T-cell (primary cell): Measurements from ENCODE around the gene MARF1. TPM values are rescaled to one million over a fixed set of nuclear protein-coding genes. Genes with fewer than 3 reads are reported as not detected.

Experiments
- ATAC-seq, 4 experiments: fragments of 200-7000 bp in 3 of 4; fragments of 150-1000 bp in 1 of 4; cut with Tn5 transposase; replicated peaks in 1 of 4; 1 replicate in 3 of 4; 2 replicates in 1 of 4; pipeline ENCODE4 v1.10.0; 2021; ENCODE audit warnings: moderate library complexity in 3 of 4, mild to moderate bottlenecking in 2 of 4, moderate number of reproducible peaks in 1 of 4
- CTCF ChIA-PET, 2 donors: fragments of 300-600 bp; sonication (Branson Sonifier 250); formaldehyde crosslinking; loops; one replicate each; lab custom pipeline; 2022; ENCODE audit warnings: antibody characterized with exemption in 2 of 2; lab: Charles Lee
- POLR2A ChIA-PET, 2 donors: fragments of 300-600 bp; sonication (Branson Sonifier 250); formaldehyde crosslinking; loops; one replicate each; lab custom pipeline; 2022; ENCODE audit warnings: antibody characterized with exemption in 2 of 2; lab: Charles Lee
- DNase-seq, 35 experiments: peaks; one replicate each; pipeline versions ENCODE4 v3.0.0 to v3.0.0-alpha.2; 2013 to 2023
- H3K27ac ChIP-seq: one replicate; pipeline ENCODE4 v1.5.1; 2013; ENCODE audit warnings: low read length
- H3K27me3 ChIP-seq, 2 experiments: replicated peaks in 1 of 2; 1 replicate in 1 of 2; 2 replicates in 1 of 2; pipeline versions ENCODE4 v1.6.1 to v1.7.0; 2013; ENCODE audit warnings: low read length in 1 of 2, mixed read lengths in 1 of 2; ENCODE audit not compliant: control insufficient read depth in 2 of 2, insufficient read depth in 2 of 2; ENCODE audit errors: extremely low read depth in 1 of 2
- H3K36me3 ChIP-seq, 2 donors: 1 replicate in 1 of 2; 2 replicates in 1 of 2; pipeline versions ENCODE4 v1.6.1 to v1.7.0; 2013; ENCODE audit warnings: low read length in 1 of 2; ENCODE audit not compliant: control insufficient read depth in 2 of 2, insufficient read depth in 1 of 2; ENCODE audit errors: extremely low read depth in 1 of 2
- H3K4me1 ChIP-seq, 2 experiments: 1 replicate in 1 of 2; 2 replicates in 1 of 2; pipeline versions ENCODE4 v1.6.1 to v1.7.0; 2013; ENCODE audit warnings: low read length in 2 of 2, mixed read lengths in 1 of 2; ENCODE audit not compliant: insufficient read depth in 2 of 2, control insufficient read depth in 1 of 2; ENCODE audit errors: extremely low read depth in 1 of 2
- H3K4me3 ChIP-seq, 2 donors: 1 replicate in 1 of 2; 2 replicates in 1 of 2; pipeline versions ENCODE4 v1.5.1 to v1.7.0; 2013; ENCODE audit warnings: mild to moderate bottlenecking in 2 of 2, low read length in 1 of 2, moderate library complexity in 1 of 2; ENCODE audit not compliant: control insufficient read depth in 1 of 2; ENCODE audit errors: extremely low read depth in 1 of 2
- H3K9me3 ChIP-seq: 2 replicates; pipeline ENCODE4 v1.7.0; 2013
- H3K27ac Mint-ChIP-seq, 2 donors: one replicate each; pipeline ENCODE4 v1.8.0; 2020 to 2021; ENCODE audit warnings: mild to moderate bottlenecking in 2 of 2, mixed read lengths in 2 of 2
- H3K27me3 Mint-ChIP-seq, 2 donors: one replicate each; pipeline ENCODE4 v1.8.0; 2021 to 2022; ENCODE audit warnings: mixed read lengths in 2 of 2
- H3K36me3 Mint-ChIP-seq: one replicate; pipeline ENCODE4 v1.8.0; 2021; ENCODE audit warnings: mixed read lengths
- H3K4me1 Mint-ChIP-seq, 3 donors: one replicate each; pipeline ENCODE4 v1.8.0; 2020 to 2022; ENCODE audit warnings: mixed read lengths in 3 of 3, mild to moderate bottlenecking in 1 of 3
- H3K4me3 Mint-ChIP-seq, 3 donors: one replicate each; pipeline ENCODE4 v1.8.0; 2020 to 2022; ENCODE audit warnings: mild to moderate bottlenecking in 3 of 3, mixed read lengths in 3 of 3, moderate library complexity in 3 of 3
- H3K9me3 Mint-ChIP-seq, 3 donors: one replicate each; pipeline ENCODE4 v1.8.0; 2020 to 2022; ENCODE audit warnings: mixed read lengths in 3 of 3
- WGBS: methylation state at CpG from one replicate; pipeline ENCODE4 v1.1.5; 2013; ENCODE audit warnings: missing lambda C conversion rate; ENCODE audit not compliant: insufficient coverage; 5-methylcytosine and 5-hydroxymethylcytosine counted together
- total RNA-seq, 35 experiments: library from RNA in 6 of 35; stranded (reverse) in 6 of 35; fragments of 120-200 nt in 1 of 35; gene quantifications; one replicate each; pipeline versions ENCODE4 v1.2.1 to v1.2.4 and lab custom pipeline; 2013 to 2026

MARF1 gene
- total RNA-seq, 5 donors from 2014 or later (not counting 1 experiment from before 2014, with no cell fraction given) = 151 to 180 (median 177) TPM

DNA sequence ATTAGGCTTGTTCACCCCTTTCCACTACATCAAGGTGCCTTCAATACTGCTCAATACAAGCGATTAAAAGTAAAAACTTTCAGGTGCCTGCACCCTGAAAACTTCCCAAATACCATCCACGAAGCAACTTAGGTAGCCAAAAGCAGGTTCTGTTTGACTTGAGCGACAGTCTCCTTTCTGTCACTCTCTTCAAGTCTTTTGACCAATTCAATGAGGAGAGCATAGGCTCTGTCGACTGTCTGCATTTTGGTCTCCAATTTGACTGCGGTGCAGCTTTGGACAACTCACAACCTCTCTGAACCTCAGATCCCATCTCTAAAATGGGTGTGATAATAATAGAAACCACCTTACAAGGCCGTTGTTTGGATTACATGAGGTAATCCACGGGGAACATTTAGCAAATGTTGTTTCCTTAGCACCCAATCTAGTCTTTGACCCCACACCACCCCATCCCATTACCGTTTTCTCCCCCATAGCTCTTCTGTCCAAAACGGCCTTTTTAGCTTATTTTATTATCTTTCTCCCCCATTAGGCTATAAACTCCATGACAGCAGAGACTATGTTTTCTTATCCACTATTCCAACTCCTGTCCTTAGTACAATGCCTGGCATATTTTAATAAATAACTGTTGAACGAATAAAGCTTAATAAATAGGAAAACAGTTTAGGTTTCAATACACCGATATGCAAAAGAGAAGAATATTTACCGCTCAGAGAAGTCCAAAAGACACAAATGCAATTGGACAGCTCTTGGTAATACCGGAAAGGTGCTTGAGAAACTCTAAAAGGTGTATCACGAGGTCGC, 999 bp downstream of the MARF1 start:
- Histone ChIP-seq H3K27ac (peak overlapping the region; percentile 85), H3K36me3 (peaks cover 0 to 24% of the 10 kb centered on the region in 2 donors), H3K4me3 (peak overlapping the region; percentile 84 to 90), H3K4me1 (peaks cover 24 to 39% of the 10 kb centered on the region in 2 experiments), H3K27me3 (no peaks in the 10 kb centered on the region), H3K9me3 (no peaks in the 10 kb centered on the region)
- WGBS = 30% methylated on average over 8 of the region's 15 CpGs
- ChIA-PET CTCF (interaction anchor here (0.6 to 1.8 kb wide), 8 partner anchors 8 to 480 kb away, joined by 3 to 9 read pairs (median 4); partner anchors contain the start of gene CEP20 (in 1 of the 2)), POLR2A (interaction anchor here (0.6 to 1.0 kb wide), 5 partner anchors 8 to 43 kb away, joined by 3 to 10 read pairs (median 4); no protein-coding TSS in a partner anchor)
- H3K4me1 Mint-ChIP-seq = peaks cover 60 to 61% (median 60%) of the 10 kb centered on the region in 3 donors
- H3K9me3 Mint-ChIP-seq = no peaks in the 10 kb centered on the region
- DNase-seq (no peak), ATAC-seq (no peak)
- H3K27ac Mint-ChIP-seq = peak overlapping the region; percentile 97 to 98
- no peaks in the 10 kb centered on the region for H3K27me3 Mint-ChIP-seq
- peaks cover 21% of the 10 kb centered on the region for H3K36me3 Mint-ChIP-seq
- H3K4me3 Mint-ChIP-seq = peak overlapping the region; percentile 83 to 94 (median 91)

DNA sequence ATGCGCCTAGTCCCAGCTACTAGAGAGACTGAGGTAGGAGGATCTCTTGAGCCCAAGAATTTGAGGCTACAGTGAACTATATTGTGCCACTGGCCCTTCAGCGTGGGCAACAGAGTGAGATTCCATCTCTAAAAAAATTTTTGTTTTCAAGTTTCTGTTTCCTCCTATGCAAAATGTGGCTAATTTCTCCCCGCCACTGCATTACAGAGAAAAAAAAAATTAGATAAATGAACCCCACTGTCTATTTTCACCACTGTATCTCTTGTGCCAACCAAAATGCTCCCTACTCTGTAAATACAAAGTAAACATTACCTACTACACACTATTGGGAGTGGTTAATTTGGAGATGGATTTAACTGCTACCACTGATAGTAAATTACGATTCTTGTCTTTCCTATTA, 2.0 kb downstream of the MARF1 start:
- DNase-seq = no peak
- H3K4me1 ChIP-seq = peaks cover 33 to 45% of the 10 kb centered on the region in 2 experiments
- H3K27me3 Mint-ChIP-seq = no peaks in the 10 kb centered on the region
- peak overlapping the region; percentile 97 to 98 for H3K27ac Mint-ChIP-seq
- H3K9me3 Mint-ChIP-seq = no peaks in the 10 kb centered on the region
- POLR2A ChIA-PET = no interaction called here
- peaks cover 0 to 32% of the 10 kb centered on the region in 2 donors for H3K36me3 ChIP-seq
- peak overlapping the region; percentile 85 for H3K27ac ChIP-seq
- H3K4me3 ChIP-seq = no peak overlapping the region
- CTCF ChIA-PET = no interaction called here
- H3K9me3 ChIP-seq = no peaks in the 10 kb centered on the region
- peaks cover 70 to 71% (median 70%) of the 10 kb centered on the region in 3 donors for H3K4me1 Mint-ChIP-seq
- peak overlapping the region; percentile 83 to 94 (median 91) for H3K4me3 Mint-ChIP-seq
- no CpG with 5 or more reads among the region's 4 CpGs for WGBS
- no peaks in the 10 kb centered on the region for H3K27me3 ChIP-seq
- peaks cover 31% of the 10 kb centered on the region for H3K36me3 Mint-ChIP-seq
- no peak for ATAC-seq

DNA sequence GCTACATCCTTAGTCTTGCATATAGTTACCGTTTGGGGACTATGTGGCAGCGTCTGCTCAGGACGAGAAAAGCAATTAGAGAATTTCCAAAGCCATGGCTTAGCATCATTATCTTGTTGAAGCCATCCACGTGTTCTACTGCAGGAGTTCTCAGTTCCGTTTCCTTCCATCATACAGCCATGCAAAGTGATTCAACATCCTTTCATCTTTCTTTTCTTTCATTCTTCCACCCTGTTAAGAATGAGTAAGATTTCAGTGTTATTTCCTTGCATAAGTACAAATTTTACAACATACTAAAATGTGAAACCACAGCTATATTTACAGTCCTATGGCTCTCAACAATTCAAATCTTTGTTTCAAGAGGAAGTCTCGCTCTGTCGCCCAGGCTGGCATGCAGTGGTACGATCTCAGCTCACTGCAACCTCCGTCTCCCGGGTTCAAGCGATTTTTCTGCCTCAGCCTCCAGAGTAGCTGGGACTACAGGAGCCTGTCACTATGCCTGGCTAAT, 3.8 kb downstream of the MARF1 start:
- H3K36me3 Mint-ChIP-seq = peaks cover 48% of the 10 kb centered on the region
- peak overlapping the region; percentile 88 to 99 for H3K27ac Mint-ChIP-seq
- Histone ChIP-seq H3K4me1 (peaks cover 32 to 48% of the 10 kb centered on the region in 2 experiments), H3K4me3 (no peak overlapping the region), H3K36me3 (peaks cover 0 to 50% of the 10 kb centered on the region in 2 donors), H3K9me3 (no peaks in the 10 kb centered on the region), H3K27me3 (no peaks in the 10 kb centered on the region), H3K27ac (peak overlapping the region; percentile 15)
- ATAC-seq = peak in 3 of 4 experiments; percentile 13 to 24 (median 17)
- WGBS = 28% methylated on average over 2 of the region's 11 CpGs
- ChIA-PET CTCF (interaction anchor here in 1 of 2 donors (0.6 to 1.1 kb wide), 2 partner anchors 18 to 47 kb away, joined by 4 to 6 read pairs; no protein-coding TSS in a partner anchor), POLR2A (interaction anchor here in 1 of 2 donors (0.6 kb wide), 1 partner anchor 12 kb away, joined by 3 read pairs; no protein-coding TSS in a partner anchor)
- no peaks in the 10 kb centered on the region for H3K27me3 Mint-ChIP-seq
- peaks cover 74 to 86% (median 83%) of the 10 kb centered on the region in 3 donors for H3K4me1 Mint-ChIP-seq
- no peaks in the 10 kb centered on the region for H3K9me3 Mint-ChIP-seq
- DNase-seq = peak in 6 of 35 experiments; percentile 9 to 37 (median 18)
- H3K4me3 Mint-ChIP-seq = peak overlapping the region; percentile 53 to 57 (median 54)

DNA sequence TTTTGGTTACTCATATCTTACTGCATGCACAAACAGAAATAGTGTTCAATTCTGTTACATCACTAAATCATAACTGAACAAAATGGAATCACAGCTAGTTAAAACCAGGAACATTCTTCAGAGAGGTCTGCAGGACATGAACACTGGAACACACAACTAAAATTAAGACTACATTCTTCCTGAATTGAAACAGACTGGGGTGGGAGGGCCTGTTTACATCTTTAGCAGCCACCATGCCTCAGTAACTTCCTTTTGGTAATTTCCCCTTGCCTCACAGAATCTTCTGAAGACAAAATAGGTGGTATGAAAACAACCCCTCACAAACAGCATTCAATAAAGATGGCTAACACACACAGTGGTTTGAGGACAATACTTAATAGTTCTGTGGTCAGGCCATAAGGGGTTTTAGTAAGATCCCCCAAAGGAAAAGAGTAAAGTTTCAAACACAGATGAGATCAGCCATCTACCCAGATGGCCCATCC, 6.5 kb downstream of the MARF1 start:
- Histone ChIP-seq H3K27me3 (no peaks in the 10 kb centered on the region), H3K4me3 (no peak overlapping the region), H3K9me3 (no peaks in the 10 kb centered on the region), H3K36me3 (peaks cover 8 to 76% of the 10 kb centered on the region in 2 donors), H3K27ac (peak overlapping the region; percentile 84), H3K4me1 (peaks cover 22 to 37% of the 10 kb centered on the region in 2 experiments)
- no peaks in the 10 kb centered on the region for H3K9me3 Mint-ChIP-seq
- peak; percentile 69 to 84 (median 78) for ATAC-seq
- H3K27me3 Mint-ChIP-seq = no peaks in the 10 kb centered on the region
- peak overlapping the region; percentile 94 to 99 for H3K27ac Mint-ChIP-seq
- POLR2A ChIA-PET = no interaction called here
- H3K4me3 Mint-ChIP-seq = peak overlapping the region; percentile 66 to 73 (median 69)
- CTCF ChIA-PET = no interaction called here
- DNase-seq = peak in 16 of 35 experiments; percentile 6 to 73 (median 25)
- H3K4me1 Mint-ChIP-seq = peaks cover 66 to 86% (median 80%) of the 10 kb centered on the region in 3 donors
- H3K36me3 Mint-ChIP-seq = peaks cover 66% of the 10 kb centered on the region

DNA sequence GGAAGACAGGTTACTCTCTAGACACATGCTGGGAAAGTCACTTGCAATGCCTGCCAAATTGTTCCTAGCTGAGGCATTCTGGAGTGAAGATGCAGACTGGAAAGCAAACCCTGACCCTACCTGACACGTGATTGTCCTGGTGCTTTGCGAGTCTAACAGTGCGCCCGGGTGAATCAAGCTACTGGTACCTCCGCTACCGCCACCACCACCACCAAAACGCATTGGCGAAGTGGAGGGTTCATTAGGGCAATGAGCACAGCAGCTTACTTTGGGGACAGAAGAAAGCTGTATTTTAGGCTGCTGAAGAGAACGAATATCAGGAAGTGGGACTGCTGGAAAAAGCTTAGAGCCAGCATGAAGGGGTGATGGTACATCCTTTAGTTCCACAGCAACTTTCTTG, 7.0 kb downstream of the MARF1 start:
- Mint-ChIP-seq H3K27ac (peak overlapping the region; percentile 94 to 99), H3K4me3 (peak overlapping the region; percentile 66 to 73 (median 69)), H3K27me3 (no peaks in the 10 kb centered on the region), H3K36me3 (peaks cover 69% of the 10 kb centered on the region), H3K9me3 (no peaks in the 10 kb centered on the region), H3K4me1 (peaks cover 61 to 80% (median 77%) of the 10 kb centered on the region in 3 donors)
- POLR2A ChIA-PET = no interaction called here
- WGBS = 100% methylated on average over 2 of the region's 9 CpGs
- Histone ChIP-seq H3K36me3 (peaks cover 8 to 81% of the 10 kb centered on the region in 2 donors), H3K27me3 (no peaks in the 10 kb centered on the region), H3K4me3 (no peak overlapping the region), H3K27ac (peak overlapping the region; percentile 84), H3K9me3 (no peaks in the 10 kb centered on the region), H3K4me1 (peaks cover 17 to 36% of the 10 kb centered on the region in 2 experiments)
- CTCF ChIA-PET = no interaction called here
- DNase-seq = no peak
- ATAC-seq = no peak
